Psoas muscle (tissue), 8 donors: Measurements from ENCODE around the gene ZNF554. TPM values are rescaled to one million over a fixed set of nuclear protein-coding genes. Genes with fewer than 3 reads are reported as not detected.

Experiments
- ATAC-seq, 4 donors: fragments of 200-7000 bp; cut with Tn5 transposase; one replicate each; pipeline ENCODE4 v1.9.1; 2020; ENCODE audit warnings: moderate library complexity in 3 of 4, mild to moderate bottlenecking in 2 of 4
- DNase-seq, 2 donors: peaks; one replicate each; pipeline ENCODE4 v3.0.0-alpha.2; 2020
- H3K27ac ChIP-seq: fragments of 200-600 bp; one replicate; pipeline ENCODE4 v1.8.0; 2022
- H3K27me3 ChIP-seq, 3 donors: fragments of 200-600 bp in 1 of 3; one replicate each; pipeline versions ENCODE4 v1.6.1 to v1.8.0; 2013 to 2022; ENCODE audit warnings: low read length in 2 of 3, mild to moderate bottlenecking in 2 of 3, moderate library complexity in 1 of 3; ENCODE audit not compliant: insufficient read depth in 3 of 3
- H3K36me3 ChIP-seq, 2 donors: fragments of 200-600 bp in 1 of 2; one replicate each; pipeline versions ENCODE4 v1.6.1 to v1.8.0; 2013 to 2022; ENCODE audit warnings: low read depth in 1 of 2, mild to moderate bottlenecking in 1 of 2, moderate library complexity in 1 of 2; ENCODE audit not compliant: insufficient read depth in 1 of 2
- H3K4me1 ChIP-seq: fragments of 200-600 bp; one replicate; pipeline ENCODE4 v1.8.0; 2022
- H3K4me3 ChIP-seq: fragments of 200-600 bp; one replicate; pipeline ENCODE4 v1.8.0; 2022; ENCODE audit warnings: mild to moderate bottlenecking
- H3K9me3 ChIP-seq: fragments of 200-600 bp; one replicate; pipeline ENCODE4 v1.8.0; 2022
- WGBS, 3 donors: extraction: QIAGEN DNeasy Blood & Tissue Kit; methylation state at CpG; one replicate each; pipeline versions ENCODE4 v1.1.6 to v1.1.7; 2013; 5-methylcytosine and 5-hydroxymethylcytosine counted together
- intact Hi-C, 2 donors: fragments of 100-400 bp; cut with DNase I; formaldehyde crosslinking; loops; one replicate each; pipeline versions ENCODE4 v1.11.0 to v1.14.2; 2022
- polyA plus RNA-seq, 3 donors: library from polyadenylated mRNA; stranded (reverse); fragments of 200-250 nt; gene quantifications; one replicate each; pipeline ENCODE4 v1.2.3, GENCODE V29; 2013
- total RNA-seq, 4 donors: library from RNA; stranded (reverse); fragmentation: NEBNext Ultra II Directional in 2 of 4; extraction: Animal tissue kit (Norgen Biotek cat#: 25700) in 2 of 4; gene quantifications; one replicate each; pipeline versions ENCODE4 v1.2.1 to v1.2.4, GENCODE V29; 2021 to 2023
- TF ChIP-seq, protein P1 (sequence below): fragments of 200-600 bp; IDR thresholded peaks from one replicate; pipeline ENCODE4 v1.8.0; 2022; ENCODE audit warnings: antibody characterized with exemption
- donor health status: healthy with polysubstance abuse.
- donor health status: DM: no; HTN: no; CAD: no; lungs with moderate emphysema.
- donor health status: Bipolar disorder and iron deficiency.
- donor health status: healthy.
- donor health status: DM: yes; HTN: yes; CAD: no.
- donor health status: DM: no; HTN: no; CAD: no.
- donor health status: DM: no; HTN: no; CAD: no.
- donor health status: DM: yes; HTN: yes; CAD: no.

The ZNF554 gene
- total and polyA plus RNA-seq, 7 donors, result 1.8 to 6.5 (median 4.0) TPM

DNA sequence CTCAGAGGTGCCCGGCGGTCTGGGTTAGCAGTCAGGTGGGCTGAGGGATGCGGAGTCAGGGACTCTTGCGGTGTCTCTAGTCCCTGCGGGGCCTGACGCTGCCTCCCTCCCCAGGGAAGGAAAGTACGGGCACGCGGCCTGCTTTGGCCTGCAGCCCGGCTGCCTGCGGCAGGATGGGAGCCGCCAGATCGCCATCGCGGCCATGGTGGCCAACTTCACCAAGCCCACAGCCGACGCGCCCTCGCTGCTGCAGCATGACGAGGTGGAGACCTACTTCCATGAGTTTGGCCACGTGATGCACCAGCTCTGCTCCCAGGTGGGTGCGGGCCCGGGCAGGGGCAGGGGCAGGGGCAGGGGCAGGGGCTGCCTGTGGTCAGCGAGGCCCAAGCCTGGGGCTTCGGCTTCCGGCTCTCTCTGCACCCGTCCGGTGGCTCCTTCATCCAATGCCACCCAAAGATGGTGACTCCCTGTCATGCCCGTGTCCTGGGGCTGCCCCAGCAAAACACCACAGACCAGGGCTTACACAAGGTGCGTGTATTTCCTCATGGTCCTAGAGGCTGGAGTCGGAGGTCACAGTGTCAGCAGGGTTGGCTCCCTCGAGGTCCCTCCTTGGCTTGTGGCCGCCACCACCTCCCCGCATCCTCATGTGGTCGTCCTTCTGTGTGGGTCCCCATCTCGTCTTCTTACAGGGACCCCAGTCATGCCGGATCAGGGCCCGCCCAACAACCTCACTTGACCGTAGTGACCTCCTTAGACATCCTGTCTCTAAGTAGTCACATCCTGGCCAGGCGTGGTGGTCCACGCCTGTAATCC is 11.3 kb upstream of the ZNF554 start:
- DNase-seq (no peak), ATAC-seq (no peak)
- peaks cover 0 to 55% of the 10 kb centered on the region in 2 donors for H3K36me3 ChIP-seq
- intact Hi-C loops, result no loop called here
- H3K27me3 ChIP-seq, result no peaks in the 10 kb centered on the region
- TF ChIP-seq, protein P1, sequence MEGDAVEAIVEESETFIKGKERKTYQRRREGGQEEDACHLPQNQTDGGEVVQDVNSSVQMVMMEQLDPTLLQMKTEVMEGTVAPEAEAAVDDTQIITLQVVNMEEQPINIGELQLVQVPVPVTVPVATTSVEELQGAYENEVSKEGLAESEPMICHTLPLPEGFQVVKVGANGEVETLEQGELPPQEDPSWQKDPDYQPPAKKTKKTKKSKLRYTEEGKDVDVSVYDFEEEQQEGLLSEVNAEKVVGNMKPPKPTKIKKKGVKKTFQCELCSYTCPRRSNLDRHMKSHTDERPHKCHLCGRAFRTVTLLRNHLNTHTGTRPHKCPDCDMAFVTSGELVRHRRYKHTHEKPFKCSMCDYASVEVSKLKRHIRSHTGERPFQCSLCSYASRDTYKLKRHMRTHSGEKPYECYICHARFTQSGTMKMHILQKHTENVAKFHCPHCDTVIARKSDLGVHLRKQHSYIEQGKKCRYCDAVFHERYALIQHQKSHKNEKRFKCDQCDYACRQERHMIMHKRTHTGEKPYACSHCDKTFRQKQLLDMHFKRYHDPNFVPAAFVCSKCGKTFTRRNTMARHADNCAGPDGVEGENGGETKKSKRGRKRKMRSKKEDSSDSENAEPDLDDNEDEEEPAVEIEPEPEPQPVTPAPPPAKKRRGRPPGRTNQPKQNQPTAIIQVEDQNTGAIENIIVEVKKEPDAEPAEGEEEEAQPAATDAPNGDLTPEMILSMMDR, result no peak
- no peak overlapping the region for H3K4me3 ChIP-seq
- H3K27ac ChIP-seq, result no peak overlapping the region
- no peaks in the 10 kb centered on the region for H3K4me1 ChIP-seq
- H3K9me3 ChIP-seq, result no peaks in the 10 kb centered on the region
- WGBS, 3 donors, result 94% methylated on average over 38 to 41 of the region's 41 CpGs

DNA sequence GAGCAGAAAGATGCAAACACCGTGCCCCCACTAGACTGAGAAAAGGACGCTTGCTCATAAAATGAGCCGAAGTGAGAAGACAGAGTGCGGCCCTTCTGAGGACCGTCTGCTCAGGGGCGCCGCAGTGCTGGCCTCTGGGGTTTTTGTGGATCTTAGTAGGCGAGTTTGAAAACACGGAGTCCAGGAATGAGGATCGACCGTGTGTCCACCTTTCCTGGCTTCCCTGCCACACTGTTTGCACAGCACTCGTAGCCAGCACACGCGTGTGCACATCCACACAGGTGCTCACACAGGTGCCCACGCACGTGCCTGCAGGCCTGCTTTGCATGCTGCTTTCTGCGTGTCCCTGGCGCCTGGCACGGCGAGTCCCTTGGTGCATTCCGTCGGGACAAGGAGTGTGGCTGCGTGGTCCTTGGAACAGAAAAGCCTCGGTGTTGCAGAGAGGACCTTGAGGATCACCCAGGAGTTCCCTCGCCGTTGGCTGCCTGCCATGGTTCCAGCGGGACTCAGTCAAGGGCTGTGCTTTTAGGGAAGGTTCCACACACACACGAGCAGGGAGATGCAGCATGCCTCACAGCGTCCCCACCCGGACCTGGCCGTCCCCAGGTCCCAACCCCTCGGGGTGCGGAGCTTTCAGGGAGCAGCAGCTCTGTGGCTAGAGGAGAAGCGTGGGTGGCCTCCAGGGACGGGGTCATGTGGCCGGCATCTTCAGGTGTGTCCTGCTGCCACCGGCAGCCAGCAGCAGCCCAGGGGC is 10.1 kb upstream of the ZNF554 start:
- DNase-seq, result no peak
- TF ChIP-seq, protein P1, result no peak
- H3K27ac ChIP-seq, result no peak overlapping the region
- no peak for ATAC-seq
- H3K9me3 ChIP-seq, result no peaks in the 10 kb centered on the region
- intact Hi-C loops, result no loop called here
- no peaks in the 10 kb centered on the region for H3K4me1 ChIP-seq
- no peak overlapping the region for H3K4me3 ChIP-seq
- 85 to 91% (median 89%) methylated on average over 35 to 37 of the region's 37 CpGs for WGBS, 3 donors
- peaks cover 0 to 60% of the 10 kb centered on the region in 2 donors for H3K36me3 ChIP-seq
- no peaks in the 10 kb centered on the region for H3K27me3 ChIP-seq

DNA sequence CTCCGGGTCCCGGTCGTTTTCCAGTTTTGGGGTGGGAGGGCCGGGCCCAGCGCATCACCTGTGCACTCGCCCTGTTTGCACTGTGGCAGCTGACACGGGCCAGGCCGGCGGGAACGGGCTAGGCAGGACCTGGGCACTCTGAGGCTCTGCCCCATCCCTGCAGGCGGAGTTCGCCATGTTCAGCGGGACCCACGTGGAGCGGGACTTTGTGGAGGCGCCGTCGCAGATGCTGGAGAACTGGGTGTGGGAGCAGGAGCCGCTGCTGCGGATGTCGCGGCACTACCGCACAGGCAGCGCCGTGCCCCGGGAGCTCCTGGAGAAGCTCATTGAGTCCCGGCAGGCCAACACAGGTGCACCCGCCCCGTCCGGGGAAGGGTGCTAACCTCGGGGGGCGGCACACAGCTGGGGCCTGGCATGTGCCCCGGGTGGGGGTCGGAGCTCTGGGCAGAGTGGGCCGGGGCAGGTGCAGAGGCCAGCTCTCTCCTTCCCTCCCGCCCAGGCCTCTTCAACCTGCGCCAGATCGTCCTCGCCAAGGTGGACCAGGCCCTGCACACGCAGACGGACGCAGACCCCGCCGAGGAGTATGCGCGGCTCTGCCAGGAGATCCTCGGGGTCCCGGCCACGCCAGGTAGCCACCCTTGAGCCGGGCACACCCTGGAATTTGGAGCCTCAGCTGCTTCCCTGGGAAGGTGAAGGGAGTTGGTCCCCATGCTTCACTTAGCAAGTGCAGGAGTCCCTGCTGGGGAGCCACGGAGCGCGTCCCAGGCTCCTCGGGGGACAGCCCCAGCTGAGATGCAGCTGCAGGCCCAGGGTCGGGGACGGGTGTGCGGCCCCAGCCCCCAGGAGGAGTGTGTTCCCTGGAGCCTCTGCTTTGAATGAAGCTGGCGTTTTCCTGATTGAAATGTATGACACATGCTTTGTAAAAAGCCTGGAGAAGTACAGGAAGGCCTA is 9.3 kb upstream of the ZNF554 start:
- ATAC-seq (no peak), DNase-seq (no peak)
- Histone ChIP-seq H3K4me3 (no peak overlapping the region), H3K9me3 (no peaks in the 10 kb centered on the region), H3K27ac (no peak overlapping the region), H3K27me3 (no peaks in the 10 kb centered on the region), H3K4me1 (no peaks in the 10 kb centered on the region), H3K36me3 (peaks cover 0 to 58% of the 10 kb centered on the region in 2 donors)
- TF ChIP-seq, protein P1, result no peak
- WGBS, 3 donors, result 93 to 95% (median 94%) methylated on average over 45 to 58 of the region's 58 CpGs
- intact Hi-C loops, result no loop called here

DNA sequence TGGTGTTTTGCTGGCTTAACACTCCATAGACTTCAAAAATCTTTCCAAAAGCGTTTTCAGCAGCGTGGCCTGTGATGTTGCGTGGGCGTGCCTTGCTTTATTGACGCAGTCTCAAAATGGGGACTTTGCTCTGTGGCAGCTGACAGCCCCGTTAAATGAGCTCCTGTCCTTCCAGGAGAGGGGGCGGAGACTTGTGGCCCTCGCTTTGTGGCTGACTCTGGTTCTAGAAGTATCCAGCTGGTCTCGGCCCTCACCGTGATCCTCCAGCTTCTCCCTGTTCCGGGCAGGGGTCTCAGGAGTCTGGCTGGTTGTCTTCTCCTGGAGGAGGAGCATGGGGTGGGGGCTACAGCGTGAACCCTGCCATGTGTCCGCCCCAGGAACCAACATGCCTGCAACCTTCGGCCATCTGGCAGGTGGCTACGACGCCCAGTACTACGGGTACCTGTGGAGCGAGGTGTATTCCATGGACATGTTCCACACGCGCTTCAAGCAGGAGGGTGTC is 8.4 kb upstream of the ZNF554 start:
- no peak for ATAC-seq
- Histone ChIP-seq H3K36me3 (peaks cover 0 to 56% of the 10 kb centered on the region in 2 donors), H3K4me3 (no peak overlapping the region)

More for the DNA sequence above, 8.4 kb upstream of the ZNF554 start:
- 96 to 98% (median 96%) methylated on average over 20 of the region's 20 CpGs for WGBS, 3 donors
- no peaks in the 10 kb centered on the region for H3K4me1 ChIP-seq
- H3K27me3 ChIP-seq, result no peaks in the 10 kb centered on the region
- H3K9me3 ChIP-seq, result no peaks in the 10 kb centered on the region
- no peak for DNase-seq
- intact Hi-C loops, result no loop called here
- no peak overlapping the region for H3K27ac ChIP-seq
- TF ChIP-seq, protein P1, result no peak
